B cell (primary cell): ENCODE results near the gene PLEKHG2.

Experiments
- EZH2 ChIP-seq: IDR thresholded peaks from 2 replicates; pipeline ENCODE4 v1.6.1; 2012; ENCODE audit warnings: borderline replicate concordance, low read depth, mild to moderate bottlenecking, moderate library complexity, low read length; ENCODE audit not compliant: insufficient read depth, poor library complexity, severe bottlenecking
- TF ChIP-seq, protein P1 (sequence below): fragments of 200-600 bp; IDR thresholded peaks from one replicate; pipeline ENCODE4 v1.8.0; 2022; ENCODE audit warnings: antibody characterized with exemption, mild to moderate bottlenecking

GRCh38 chr19:39415111-39416046 is 2.9 kb downstream of the PLEKHG2 start:
- TF ChIP-seq, protein P1, sequence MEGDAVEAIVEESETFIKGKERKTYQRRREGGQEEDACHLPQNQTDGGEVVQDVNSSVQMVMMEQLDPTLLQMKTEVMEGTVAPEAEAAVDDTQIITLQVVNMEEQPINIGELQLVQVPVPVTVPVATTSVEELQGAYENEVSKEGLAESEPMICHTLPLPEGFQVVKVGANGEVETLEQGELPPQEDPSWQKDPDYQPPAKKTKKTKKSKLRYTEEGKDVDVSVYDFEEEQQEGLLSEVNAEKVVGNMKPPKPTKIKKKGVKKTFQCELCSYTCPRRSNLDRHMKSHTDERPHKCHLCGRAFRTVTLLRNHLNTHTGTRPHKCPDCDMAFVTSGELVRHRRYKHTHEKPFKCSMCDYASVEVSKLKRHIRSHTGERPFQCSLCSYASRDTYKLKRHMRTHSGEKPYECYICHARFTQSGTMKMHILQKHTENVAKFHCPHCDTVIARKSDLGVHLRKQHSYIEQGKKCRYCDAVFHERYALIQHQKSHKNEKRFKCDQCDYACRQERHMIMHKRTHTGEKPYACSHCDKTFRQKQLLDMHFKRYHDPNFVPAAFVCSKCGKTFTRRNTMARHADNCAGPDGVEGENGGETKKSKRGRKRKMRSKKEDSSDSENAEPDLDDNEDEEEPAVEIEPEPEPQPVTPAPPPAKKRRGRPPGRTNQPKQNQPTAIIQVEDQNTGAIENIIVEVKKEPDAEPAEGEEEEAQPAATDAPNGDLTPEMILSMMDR: no peak
- TF ChIP-seq EZH2: no peak
